Measurements from ENCODE around the gene KAT7.

Gene KAT7

DNA sequence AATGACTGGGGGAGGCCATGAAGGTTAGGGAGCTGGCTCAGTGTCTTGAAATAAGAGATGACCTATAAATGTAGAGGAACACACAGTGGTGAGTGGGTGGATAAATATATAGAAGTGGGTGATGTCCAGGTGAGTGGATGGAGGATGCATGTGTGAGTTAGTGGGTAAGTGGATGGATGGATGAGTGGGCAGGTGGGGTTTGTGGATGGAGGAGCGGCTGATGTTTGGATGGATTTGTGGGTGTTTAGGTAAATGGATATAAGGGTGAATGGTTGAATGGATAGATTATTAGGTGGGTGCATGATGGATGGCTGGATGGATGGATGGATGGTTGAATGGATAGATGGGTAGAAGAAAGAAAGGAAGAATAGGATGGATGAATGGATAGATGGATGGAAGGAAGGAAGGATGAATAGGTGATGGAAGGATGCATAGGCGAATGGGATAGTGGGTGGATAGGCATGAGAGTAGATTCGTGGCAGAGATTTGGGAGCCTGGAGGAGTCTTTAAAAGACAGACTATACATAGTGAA lies 78.5 kb downstream of the KAT7 start:
- Histone ChIP-seq H3K79me2 (no peaks in the 10 kb centered on the region), H3K27me3 (ENCODE audit: control insufficient read depth, insufficient read depth, low read length) (no peaks in the 10 kb centered on the region), H3K4me1 (no peaks in the 10 kb centered on the region), H3K27ac (no peak overlapping the region), H3K4me3 (ENCODE audit: low read depth, low read length) (no peak overlapping the region), H3K9me3 (ENCODE audit: control insufficient read depth, low read length) (no peaks in the 10 kb centered on the region), H2AFZ (no peak overlapping the region), H3K4me2 (ENCODE audit: low read length) (no peak overlapping the region), H3K9ac (no peak overlapping the region), H3K36me3 (ENCODE audit: control insufficient read depth, insufficient read depth, low read length) (no peaks in the 10 kb centered on the region)
- TF ChIP-seq, protein P1, sequence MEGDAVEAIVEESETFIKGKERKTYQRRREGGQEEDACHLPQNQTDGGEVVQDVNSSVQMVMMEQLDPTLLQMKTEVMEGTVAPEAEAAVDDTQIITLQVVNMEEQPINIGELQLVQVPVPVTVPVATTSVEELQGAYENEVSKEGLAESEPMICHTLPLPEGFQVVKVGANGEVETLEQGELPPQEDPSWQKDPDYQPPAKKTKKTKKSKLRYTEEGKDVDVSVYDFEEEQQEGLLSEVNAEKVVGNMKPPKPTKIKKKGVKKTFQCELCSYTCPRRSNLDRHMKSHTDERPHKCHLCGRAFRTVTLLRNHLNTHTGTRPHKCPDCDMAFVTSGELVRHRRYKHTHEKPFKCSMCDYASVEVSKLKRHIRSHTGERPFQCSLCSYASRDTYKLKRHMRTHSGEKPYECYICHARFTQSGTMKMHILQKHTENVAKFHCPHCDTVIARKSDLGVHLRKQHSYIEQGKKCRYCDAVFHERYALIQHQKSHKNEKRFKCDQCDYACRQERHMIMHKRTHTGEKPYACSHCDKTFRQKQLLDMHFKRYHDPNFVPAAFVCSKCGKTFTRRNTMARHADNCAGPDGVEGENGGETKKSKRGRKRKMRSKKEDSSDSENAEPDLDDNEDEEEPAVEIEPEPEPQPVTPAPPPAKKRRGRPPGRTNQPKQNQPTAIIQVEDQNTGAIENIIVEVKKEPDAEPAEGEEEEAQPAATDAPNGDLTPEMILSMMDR (IDR thresholded peaks at IDR 0.05): no peak

DNA sequence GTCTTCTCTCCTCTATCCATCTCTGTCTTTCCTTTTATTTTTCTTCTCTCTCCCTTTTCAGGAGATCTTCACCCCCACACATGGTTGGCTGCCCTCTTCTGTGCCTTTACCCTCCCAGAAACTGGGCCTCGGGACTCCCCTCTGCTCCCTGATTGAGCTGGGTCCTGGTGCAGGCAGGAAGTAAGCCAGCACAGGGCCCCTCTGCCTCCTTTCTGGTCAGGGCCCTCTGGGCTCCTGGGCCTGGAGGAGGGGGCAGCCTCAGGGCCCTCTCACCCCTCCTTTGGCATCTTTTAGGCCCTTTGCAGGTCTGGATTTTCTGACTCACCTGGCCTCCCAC lies 80.5 kb downstream of the KAT7 start:
- Histone ChIP-seq H3K4me2 (ENCODE audit: low read length) (no peak overlapping the region), H3K27ac (no peak overlapping the region), H3K36me3 (ENCODE audit: control insufficient read depth, insufficient read depth, low read length) (no peaks in the 10 kb centered on the region), H3K9me3 (ENCODE audit: control insufficient read depth, low read length) (no peaks in the 10 kb centered on the region), H3K4me1 (no peaks in the 10 kb centered on the region), H3K4me3 (ENCODE audit: low read depth, low read length) (no peak overlapping the region), H3K79me2 (no peaks in the 10 kb centered on the region), H3K9ac (no peak overlapping the region), H2AFZ (no peak overlapping the region), H3K27me3 (ENCODE audit: control insufficient read depth, insufficient read depth, low read length) (no peaks in the 10 kb centered on the region)
- TF ChIP-seq, protein P1 (IDR thresholded peaks at IDR 0.05): no peak

DNA sequence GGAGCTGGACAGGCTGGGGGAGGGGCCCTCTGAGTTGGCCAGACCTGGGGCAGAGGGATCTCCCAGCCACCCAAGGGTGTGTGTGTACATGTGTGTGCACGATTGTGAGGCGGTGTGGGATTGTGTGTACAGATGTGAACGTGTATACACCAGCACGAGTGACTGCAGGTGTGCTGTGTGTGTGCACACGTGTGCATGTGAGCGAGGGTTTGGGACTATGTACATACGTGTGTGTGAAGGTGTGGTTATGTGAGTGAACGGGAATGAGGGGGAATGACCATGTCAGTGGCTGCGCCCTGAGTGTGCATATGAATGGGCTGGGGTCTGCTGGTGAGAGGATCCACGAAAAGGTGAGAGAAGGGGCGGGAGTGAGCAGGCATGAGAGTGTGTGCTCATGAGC lies 81.8 kb downstream of the KAT7 start:
- no peak overlapping the region for H3K27ac ChIP-seq
- H3K79me2 ChIP-seq: no peaks in the 10 kb centered on the region
- no peak overlapping the region for H3K4me2 ChIP-seq (ENCODE audit: low read length)
- H3K9me3 ChIP-seq (ENCODE audit: control insufficient read depth, low read length): no peaks in the 10 kb centered on the region
- H3K27me3 ChIP-seq (ENCODE audit: control insufficient read depth, insufficient read depth, low read length): no peaks in the 10 kb centered on the region
- H2AFZ ChIP-seq: no peak overlapping the region
- no peaks in the 10 kb centered on the region for H3K36me3 ChIP-seq (ENCODE audit: control insufficient read depth, insufficient read depth, low read length)
- no peak overlapping the region for H3K4me3 ChIP-seq (ENCODE audit: low read depth, low read length)
- TF ChIP-seq, protein P1 (IDR thresholded peaks at IDR 0.05): no peak
- H3K4me1 ChIP-seq: no peaks in the 10 kb centered on the region
- H3K9ac ChIP-seq: no peak overlapping the region

DNA sequence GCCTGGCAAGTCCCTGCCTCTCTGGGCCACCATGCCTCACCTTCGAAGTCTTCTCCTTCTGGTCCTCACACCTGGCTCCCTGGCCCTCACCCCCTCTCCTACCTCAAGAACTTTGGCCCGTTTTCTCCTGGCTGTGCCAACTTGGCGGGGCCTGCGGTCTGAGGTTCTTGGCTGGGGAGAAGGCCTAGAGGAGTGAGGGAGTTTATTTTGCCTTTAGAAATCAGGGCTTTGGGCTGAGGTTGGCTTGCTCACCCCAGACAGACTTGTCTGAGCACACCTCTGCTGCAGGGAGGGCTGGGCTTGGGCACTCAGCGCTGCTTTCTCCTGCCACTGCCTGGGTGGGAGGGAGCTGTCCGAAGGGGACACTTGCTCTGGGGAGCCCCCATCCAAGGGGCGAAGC lies 82.7 kb downstream of the KAT7 start:
- Histone ChIP-seq H3K79me2 (no peaks in the 10 kb centered on the region), H3K4me1 (no peaks in the 10 kb centered on the region), H3K4me3 (ENCODE audit: low read depth, low read length) (no peak overlapping the region), H3K27me3 (ENCODE audit: control insufficient read depth, insufficient read depth, low read length) (no peaks in the 10 kb centered on the region), H3K9ac (no peak overlapping the region), H3K9me3 (ENCODE audit: control insufficient read depth, low read length) (no peaks in the 10 kb centered on the region), H3K4me2 (ENCODE audit: low read length) (no peak overlapping the region), H3K36me3 (ENCODE audit: control insufficient read depth, insufficient read depth, low read length) (no peaks in the 10 kb centered on the region), H2AFZ (no peak overlapping the region), H3K27ac (no peak overlapping the region)
- TF ChIP-seq, protein P1 (IDR thresholded peaks at IDR 0.05): no peak

DNA sequence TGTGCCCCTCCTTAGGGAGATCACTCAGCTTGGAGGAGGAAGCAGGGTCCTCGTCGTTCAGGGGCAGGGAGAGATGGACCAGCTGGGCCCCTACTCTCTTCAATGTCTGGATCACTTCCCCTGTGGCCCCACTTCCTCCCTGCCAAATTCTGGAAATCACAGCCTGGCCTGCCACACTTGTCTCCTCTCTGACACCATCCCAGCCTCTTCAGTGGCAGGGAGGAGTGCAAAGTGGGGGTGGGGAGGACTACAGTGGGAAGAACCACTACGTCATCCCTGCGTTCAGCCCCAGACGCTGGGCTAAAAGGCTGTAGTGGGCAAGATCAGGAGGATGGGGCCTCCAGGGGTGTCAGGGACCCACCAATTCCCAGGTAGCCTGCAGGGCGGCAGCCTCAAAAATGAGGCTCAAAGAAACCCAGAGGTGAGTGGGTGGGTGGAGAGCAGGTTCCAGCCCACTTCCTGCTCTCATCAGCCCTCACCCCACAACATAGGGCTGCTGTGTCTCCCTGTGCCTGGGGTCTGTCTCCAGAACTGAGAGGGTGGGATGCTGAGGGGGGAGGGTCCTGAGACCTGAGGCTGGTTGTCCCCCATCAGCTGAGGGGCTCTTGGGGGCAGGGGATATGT lies 84.4 kb downstream of the KAT7 start:
- Histone ChIP-seq H3K4me3 (ENCODE audit: low read depth, low read length) (no peak overlapping the region), H3K27me3 (ENCODE audit: control insufficient read depth, insufficient read depth, low read length) (no peaks in the 10 kb centered on the region), H3K79me2 (no peaks in the 10 kb centered on the region), H3K4me2 (ENCODE audit: low read length) (no peak overlapping the region), H3K36me3 (ENCODE audit: control insufficient read depth, insufficient read depth, low read length) (no peaks in the 10 kb centered on the region), H3K9ac (no peak overlapping the region), H3K4me1 (no peaks in the 10 kb centered on the region), H3K9me3 (ENCODE audit: control insufficient read depth, low read length) (no peaks in the 10 kb centered on the region), H3K27ac (no peak overlapping the region), H2AFZ (no peak overlapping the region)
- TF ChIP-seq, protein P1 (IDR thresholded peaks at IDR 0.05): no peak
